Measurements from ENCODE around the gene RRAGC. TPM values are rescaled to one million over a fixed set of nuclear protein-coding genes. Genes with fewer than 3 reads are reported as not detected.

Gene RRAGC
- total and polyA plus RNA-seq, 2 of the 13 experiments (the other 11 are each of a cell fraction or from before 2014, with no cell fraction given): 7.6 to 8.0 TPM

DNA sequence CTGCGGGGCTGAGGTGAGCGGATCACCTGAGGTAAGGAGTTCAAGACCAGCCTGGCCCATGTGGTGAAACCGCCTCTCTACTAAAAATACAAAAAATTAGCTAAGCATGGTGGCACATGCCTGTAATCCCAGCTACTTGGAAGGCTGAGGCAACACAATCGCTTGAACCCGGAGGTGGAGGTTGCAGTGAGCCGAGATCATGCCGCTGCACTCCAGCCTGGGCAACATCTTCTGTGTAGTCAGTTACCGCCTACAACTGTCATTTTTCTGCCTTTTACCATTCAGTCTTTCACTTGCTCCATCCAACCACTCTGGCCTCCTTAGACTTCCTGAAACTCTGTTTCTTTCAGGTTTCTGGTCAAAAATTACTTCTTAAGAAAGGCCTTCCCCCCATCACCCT is 11.4 kb upstream of the RRAGC start (continued):
- TF ChIP-seq RFXANK (CRISPR knock-in tag; IDR thresholded peaks at IDR 0.05) (no peak), DPF2 (CRISPR knock-in tag; IDR thresholded peaks at IDR 0.05; ENCODE audit: borderline replicate concordance, low read depth) (no peak), SMYD3 (CRISPR knock-in tag; IDR thresholded peaks at IDR 0.05) (no peak), MAF1 (CRISPR knock-in tag; IDR thresholded peaks at IDR 0.05; ENCODE audit: borderline replicate concordance) (no peak), RAD51 (IDR thresholded peaks at IDR 0.05; ENCODE audit: borderline replicate concordance) (no peak), ZNF33A (CRISPR knock-in tag; IDR thresholded peaks at IDR 0.05; ENCODE audit: borderline replicate concordance) (no peak), ZNF552 (CRISPR knock-in tag; IDR thresholded peaks at IDR 0.05; ENCODE audit: borderline replicate concordance) (no peak)
- TF ChIP-seq, protein P1, sequence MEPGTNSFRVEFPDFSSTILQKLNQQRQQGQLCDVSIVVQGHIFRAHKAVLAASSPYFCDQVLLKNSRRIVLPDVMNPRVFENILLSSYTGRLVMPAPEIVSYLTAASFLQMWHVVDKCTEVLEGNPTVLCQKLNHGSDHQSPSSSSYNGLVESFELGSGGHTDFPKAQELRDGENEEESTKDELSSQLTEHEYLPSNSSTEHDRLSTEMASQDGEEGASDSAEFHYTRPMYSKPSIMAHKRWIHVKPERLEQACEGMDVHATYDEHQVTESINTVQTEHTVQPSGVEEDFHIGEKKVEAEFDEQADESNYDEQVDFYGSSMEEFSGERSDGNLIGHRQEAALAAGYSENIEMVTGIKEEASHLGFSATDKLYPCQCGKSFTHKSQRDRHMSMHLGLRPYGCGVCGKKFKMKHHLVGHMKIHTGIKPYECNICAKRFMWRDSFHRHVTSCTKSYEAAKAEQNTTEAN (CRISPR knock-in tag; conservative IDR thresholded peaks at IDR 0.05): no peak

DNA sequence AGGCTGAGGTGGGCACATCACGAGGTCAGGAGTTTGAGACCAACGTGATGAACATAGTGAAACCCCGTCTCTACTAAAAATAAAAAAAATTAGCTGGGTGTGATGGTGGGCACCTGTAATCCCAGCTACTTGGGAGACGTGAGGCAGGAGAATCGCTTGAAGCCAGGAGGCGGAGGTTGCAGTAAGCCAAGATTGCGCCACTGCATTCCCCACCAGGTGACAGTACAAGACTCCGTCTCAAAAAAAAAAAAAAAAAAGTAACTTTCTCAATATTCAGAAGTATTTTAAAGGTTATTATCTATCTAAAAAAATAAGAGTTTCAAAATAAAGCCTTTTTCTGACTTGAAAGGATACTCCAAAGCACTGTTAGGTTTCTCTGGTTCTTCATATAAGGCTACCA is 7.6 kb upstream of the RRAGC start:
- Histone ChIP-seq H3K4me3 (replicated peaks in 1 of 3; ENCODE audit: insufficient read depth in 1 of 3, low read depth in 2 of 3, low read length in 3 of 3) (no peak overlapping the region), H4K20me1 (ENCODE audit: insufficient read depth, low read length) (no peaks in the 10 kb centered on the region), H3K9me3 (ENCODE audit: low read length) (no peaks in the 10 kb centered on the region), H3K9ac (ENCODE audit: insufficient read depth, low read depth, low read length) (no peak overlapping the region), H3K4me2 (ENCODE audit: low read depth, low read length) (no peak overlapping the region), H3K79me2 (ENCODE audit: insufficient read depth, low read length) (peaks cover 11% of the 10 kb centered on the region), H3K27ac (ENCODE audit: extremely low read length, insufficient read depth, low read length) (no peak overlapping the region), H3K4me1 (ENCODE audit: insufficient read depth, low read length) (peaks cover 36% of the 10 kb centered on the region), H2AFZ (ENCODE audit: low read length) (no peak overlapping the region), H3K36me3 (replicated peaks in 1 of 2; ENCODE audit: control insufficient read depth in 1 of 2, insufficient read depth in 2 of 2, low read length in 2 of 2) (no peaks in the 10 kb centered on the region; a peak in 1 of 5 replicates), H3K27me3 (ENCODE audit: control insufficient read depth in 1 of 2, insufficient read depth in 2 of 2, low read length in 2 of 2) (no peaks in the 10 kb centered on the region)
- DNase-seq (ENCODE audit: low spot score): no peak
- TF ChIP-seq ZNF431 (CRISPR knock-in tag; IDR thresholded peaks at IDR 0.05; ENCODE audit: borderline replicate concordance, low read depth) (no peak), HNRNPH1 (optimal IDR thresholded peaks at IDR 0.05; ENCODE audit: low read depth, low read length) (no peak), TCF12 (IDR thresholded peaks at IDR 0.05) (no peak), TCF12 (CRISPR knock-in tag; IDR thresholded peaks at IDR 0.05) (no peak), RXRB (CRISPR knock-in tag; IDR thresholded peaks at IDR 0.05; ENCODE audit: borderline replicate concordance) (no peak), HOXA9 (CRISPR knock-in tag; IDR thresholded peaks at IDR 0.05; ENCODE audit: borderline replicate concordance) (no peak), MIER2 (CRISPR knock-in tag; IDR thresholded peaks at IDR 0.05) (no peak), ZNF274 (CRISPR knock-in tag; IDR thresholded peaks at IDR 0.05) (no peak), ZBTB38 (CRISPR knock-in tag; IDR thresholded peaks at IDR 0.05) (no peak)
- intact Hi-C loops (cut with micrococcal nuclease; ENCODE audit: unreplicated experiment) (no loop called here), in situ Hi-C loops (cut with HindIII; ENCODE audit: extremely low pct_ligation_motif_present, low pct_unique_long_range_greater_than_20kb) (no loop called here)
- ChIA-PET POLR2A (no interaction called here), CTCF (ENCODE audit: low intra/inter-chr PET ratio, low total read pairs) (no interaction called here)
- WGBS (ENCODE audit: low lambda C conversion rate): 93% methylated on average over 8 of the region's 8 CpGs
- no peak for ATAC-seq
- BruUV-seq (replicated peaks): no TSS peak
- no peak for FAIRE-seq
